Measurements from ENCODE around the gene DLL1. TPM values are rescaled to one million over a fixed set of nuclear protein-coding genes. Genes with fewer than 3 reads are reported as not detected.
"Not testable (repeated sequence)": the region's sequence is repeated elsewhere in the genome, so short reads cannot be mapped to it uniquely, and the experiment has no call there.

Gene DLL1
- total RNA-seq, result 25.0 TPM

GRCh38 chr6:170290296-170291128 lies at the start of gene DLL1:
TSS of gene DLL1 (minus strand) at chr6:170291078. CDS start at chr6:170290139, 939 bp downstream.
- DNase-seq, result peak; percentile 81

- not testable (repeated sequence) for DNase-seq
Measured at GRCh38 chr6:170335199-170335598, 44.3 kb upstream of the DLL1 start.

- DNase-seq, result no peak
Measured at GRCh38 chr6:170329321-170329720, 38.4 kb upstream of the DLL1 start.

- DNase-seq, result no peak
Measured at GRCh38 chr6:170317718-170318117, 26.8 kb upstream of the DLL1 start.

GRCh38 chr6:170317076-170317475 lies 26.2 kb upstream of the DLL1 start:
- DNase-seq, result no peak

- DNase-seq, result no peak
Measured at GRCh38 chr6:170316071-170316470, 25.2 kb upstream of the DLL1 start.

- no peak for DNase-seq
Measured at GRCh38 chr6:170314983-170315382, 24.1 kb upstream of the DLL1 start.

- peak; percentile 25 for DNase-seq
Measured at GRCh38 chr6:170313716-170314295, 22.9 kb upstream of the DLL1 start.

- DNase-seq, result no peak
Measured at GRCh38 chr6:170312876-170313275, 22.0 kb upstream of the DLL1 start.

GRCh38 chr6:170311696-170312095 lies 20.8 kb upstream of the DLL1 start:
- DNase-seq, result no peak

- no peak for DNase-seq
Measured at GRCh38 chr6:170308761-170309160, 17.9 kb upstream of the DLL1 start.

- DNase-seq, result no peak
Measured at GRCh38 chr6:170307080-170307545, 16.2 kb upstream of the DLL1 start.

GRCh38 chr6:170306324-170307079 lies 15.6 kb upstream of the DLL1 start, which contains the start of gene FAM120B:
TSS of gene FAM120B (plus strand) at chr6:170306758. CDS start at chr6:170317391, 10,633 bp downstream.
- DNase-seq, result peak; percentile 99

GRCh38 chr6:170305805-170306323 lies 15.0 kb upstream of the DLL1 start:
- no peak for DNase-seq

- DNase-seq, result no peak
Measured at GRCh38 chr6:170301184-170301583, 10.3 kb upstream of the DLL1 start.

GRCh38 chr6:170298688-170299087 lies 7.8 kb upstream of the DLL1 start:
- peak; percentile 64 for DNase-seq

GRCh38 chr6:170297576-170298330 lies 6.9 kb upstream of the DLL1 start:
- no peak for DNase-seq

GRCh38 chr6:170296746-170297575 lies 6.1 kb upstream of the DLL1 start:
- DNase-seq, result peak; percentile 63

GRCh38 chr6:170296423-170296745 lies 5.5 kb upstream of the DLL1 start:
- DNase-seq, result no peak

- DNase-seq, result peak; percentile 73
Measured at GRCh38 chr6:170295510-170296422, 4.9 kb upstream of the DLL1 start.

Measured in tongue (tissue), 2 donors.